DND-41 (cell line): ENCODE measurements around the gene FAM124B.

Experiments
- EZH2 ChIP-seq: IDR thresholded peaks from 3 replicates; pipeline ENCODE4 v1.6.1; 2012; ENCODE audit warnings: borderline replicate concordance, low read depth, mild to moderate bottlenecking, moderate library complexity, low read length, inconsistent platforms; ENCODE audit not compliant: severe bottlenecking
- TF ChIP-seq, protein P1 (sequence below): IDR thresholded peaks from 2 replicates; pipeline ENCODE4 v1.5.1; 2012; ENCODE audit warnings: borderline replicate concordance, low read length, moderate library complexity, mild to moderate bottlenecking; ENCODE audit not compliant: poor library complexity, severe bottlenecking; ENCODE audit errors: extremely low read depth

DNA sequence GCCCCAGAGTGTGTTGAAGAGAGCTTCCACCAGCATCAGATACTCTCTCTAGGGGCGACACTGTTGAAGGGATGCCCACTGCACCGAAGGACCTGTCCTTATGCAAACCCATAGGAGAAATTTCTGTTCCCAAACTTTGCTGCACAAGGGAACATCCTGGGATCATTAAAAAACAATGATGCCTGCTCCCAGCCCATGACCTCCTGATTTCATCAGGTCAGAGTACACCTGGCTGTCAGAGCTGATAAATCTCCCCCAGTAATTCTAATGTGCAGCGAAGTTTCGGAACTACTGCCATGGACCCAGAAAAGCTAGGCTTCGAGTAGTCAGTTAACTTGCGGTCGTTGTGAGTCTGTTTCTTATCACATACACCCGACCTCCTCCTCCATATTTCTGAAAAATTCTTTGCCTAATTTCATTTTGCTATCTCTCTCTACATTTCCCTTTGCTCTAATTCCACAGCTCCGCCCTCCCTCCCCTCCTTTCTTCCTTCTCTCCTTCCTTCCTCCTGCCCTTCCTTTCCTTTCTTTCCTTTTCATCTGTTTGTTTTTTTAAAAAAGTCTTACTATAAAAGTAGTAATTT lies 18.8 kb downstream of the FAM124B start:
- TF ChIP-seq, protein P1, sequence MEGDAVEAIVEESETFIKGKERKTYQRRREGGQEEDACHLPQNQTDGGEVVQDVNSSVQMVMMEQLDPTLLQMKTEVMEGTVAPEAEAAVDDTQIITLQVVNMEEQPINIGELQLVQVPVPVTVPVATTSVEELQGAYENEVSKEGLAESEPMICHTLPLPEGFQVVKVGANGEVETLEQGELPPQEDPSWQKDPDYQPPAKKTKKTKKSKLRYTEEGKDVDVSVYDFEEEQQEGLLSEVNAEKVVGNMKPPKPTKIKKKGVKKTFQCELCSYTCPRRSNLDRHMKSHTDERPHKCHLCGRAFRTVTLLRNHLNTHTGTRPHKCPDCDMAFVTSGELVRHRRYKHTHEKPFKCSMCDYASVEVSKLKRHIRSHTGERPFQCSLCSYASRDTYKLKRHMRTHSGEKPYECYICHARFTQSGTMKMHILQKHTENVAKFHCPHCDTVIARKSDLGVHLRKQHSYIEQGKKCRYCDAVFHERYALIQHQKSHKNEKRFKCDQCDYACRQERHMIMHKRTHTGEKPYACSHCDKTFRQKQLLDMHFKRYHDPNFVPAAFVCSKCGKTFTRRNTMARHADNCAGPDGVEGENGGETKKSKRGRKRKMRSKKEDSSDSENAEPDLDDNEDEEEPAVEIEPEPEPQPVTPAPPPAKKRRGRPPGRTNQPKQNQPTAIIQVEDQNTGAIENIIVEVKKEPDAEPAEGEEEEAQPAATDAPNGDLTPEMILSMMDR: no peak
- no peak for TF ChIP-seq EZH2
